ENCODE results near the gene CDC34.

DNA sequence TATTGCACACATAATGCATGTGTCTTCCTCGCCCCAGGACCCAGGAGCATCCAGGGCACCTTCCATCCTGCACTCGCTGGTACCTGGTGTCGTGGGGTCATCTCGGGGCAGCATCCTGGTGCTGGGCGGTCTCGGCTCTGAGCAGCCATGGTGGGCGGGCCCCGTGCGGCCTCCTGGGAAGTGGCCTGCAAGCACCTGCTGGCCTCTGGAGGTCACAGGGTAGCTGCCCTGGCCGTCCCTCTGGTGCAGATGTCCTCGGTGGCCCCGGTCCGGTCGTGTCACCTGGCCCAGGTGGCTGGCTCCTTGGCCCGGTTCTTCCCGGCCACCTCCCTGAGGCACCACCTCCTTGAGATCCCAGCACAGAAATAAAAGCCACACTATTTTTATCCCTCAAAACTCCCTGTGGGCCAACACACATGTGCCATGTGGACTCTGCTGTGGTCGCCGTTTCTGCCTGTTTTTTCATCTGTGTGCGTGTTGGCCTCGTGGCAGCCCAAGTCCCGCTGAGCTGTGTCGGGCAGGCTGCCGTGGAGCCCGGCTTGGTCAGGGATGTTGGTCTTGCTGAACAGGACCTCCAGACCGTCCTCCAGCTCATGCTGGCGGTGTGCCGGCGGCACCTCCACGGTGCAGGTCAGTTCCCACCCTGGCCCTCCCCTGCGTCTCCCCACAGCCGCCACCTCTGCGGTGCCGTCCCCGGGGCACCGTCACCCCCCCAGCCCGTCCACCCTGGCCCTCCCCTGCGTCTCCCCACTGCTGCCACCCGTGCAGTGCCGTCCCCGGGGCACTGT, 7.3 kb downstream of the CDC34 start:
- TF ChIP-seq POLR2A (IDR thresholded peaks at IDR 0.05; ENCODE audit: low read depth, low read length) (no peak), TAF1 (IDR thresholded peaks at IDR 0.05; ENCODE audit: borderline replicate concordance, low read depth, low read length) (no peak)

Measured in GM12892 (cell line).